DMS53 treated with DMSO at 0.1 percent for 48 hours (cell line): ENCODE results near the gene ADGRV1.
"Not testable (repeated sequence)": the region's sequence is repeated elsewhere in the genome, so short reads cannot be mapped to it uniquely, and the experiment has no call there.

Experiments
- DNase-seq: peaks from one replicate; lab custom pipeline; 2025; ENCODE audit not compliant: unreplicated experiment; lab: John Stamatoyannopoulos, UW

ADGRV1 gene

DNA sequence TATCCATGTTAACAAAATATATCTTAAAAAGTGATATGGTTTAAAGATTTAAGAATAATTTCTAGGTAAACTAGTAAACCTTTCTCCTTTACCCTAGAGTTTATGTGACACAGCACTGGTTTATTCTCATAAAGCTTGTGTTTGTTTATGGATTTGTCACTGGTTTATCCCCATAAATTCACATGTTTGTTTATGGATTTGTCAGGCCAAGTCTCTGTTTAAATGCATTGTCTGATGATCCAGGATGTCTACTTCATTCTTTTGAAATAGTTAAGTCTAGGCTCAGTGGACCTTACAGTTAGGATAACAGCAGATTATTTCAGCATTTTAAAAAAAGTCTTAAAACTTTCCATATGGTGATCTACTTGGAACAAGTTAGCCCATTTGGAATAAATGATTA lies 490.5 kb downstream of the ADGRV1 start:
- DNase-seq: peak; percentile 78

DNA sequence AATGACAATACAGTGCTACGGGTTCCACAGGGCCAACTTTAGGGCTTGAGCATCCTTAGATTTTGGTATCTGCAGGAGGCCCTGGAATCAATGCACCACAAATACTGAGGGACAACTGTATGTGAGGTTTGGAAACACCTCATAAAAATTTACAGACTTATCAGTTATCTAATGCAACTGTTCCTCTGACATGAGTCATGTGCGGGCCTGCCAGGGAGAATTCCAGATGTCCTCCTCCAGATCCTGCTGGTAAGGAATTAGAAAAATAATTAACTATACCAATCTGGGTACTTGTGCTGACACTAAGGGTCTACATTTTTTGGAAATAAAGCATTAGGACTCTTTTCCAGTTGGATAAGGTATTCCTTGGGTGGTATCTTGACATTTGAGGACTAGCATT lies 491.2 kb downstream of the ADGRV1 start:
- DNase-seq: no peak

DNA sequence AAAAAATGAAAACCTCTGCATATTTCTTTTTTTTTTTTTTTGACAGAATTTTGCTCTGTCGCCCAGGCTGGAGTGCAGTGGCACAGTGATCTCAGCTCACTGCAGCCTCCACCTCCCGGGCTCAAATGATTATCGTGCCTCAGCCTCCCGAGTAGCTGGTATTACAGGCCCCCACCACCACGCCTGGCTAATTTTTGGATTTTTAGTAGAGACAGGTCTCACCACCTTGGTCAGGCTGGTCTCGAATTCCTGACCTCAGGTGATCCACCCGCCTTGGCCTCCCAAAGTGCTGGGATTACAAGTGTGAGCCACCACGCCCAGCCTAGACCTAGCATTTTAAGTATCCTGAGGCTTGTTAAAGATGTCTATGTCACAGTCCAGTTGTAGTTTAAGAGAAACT lies 493.8 kb downstream of the ADGRV1 start:
- DNase-seq: not testable (repeated sequence)

DNA sequence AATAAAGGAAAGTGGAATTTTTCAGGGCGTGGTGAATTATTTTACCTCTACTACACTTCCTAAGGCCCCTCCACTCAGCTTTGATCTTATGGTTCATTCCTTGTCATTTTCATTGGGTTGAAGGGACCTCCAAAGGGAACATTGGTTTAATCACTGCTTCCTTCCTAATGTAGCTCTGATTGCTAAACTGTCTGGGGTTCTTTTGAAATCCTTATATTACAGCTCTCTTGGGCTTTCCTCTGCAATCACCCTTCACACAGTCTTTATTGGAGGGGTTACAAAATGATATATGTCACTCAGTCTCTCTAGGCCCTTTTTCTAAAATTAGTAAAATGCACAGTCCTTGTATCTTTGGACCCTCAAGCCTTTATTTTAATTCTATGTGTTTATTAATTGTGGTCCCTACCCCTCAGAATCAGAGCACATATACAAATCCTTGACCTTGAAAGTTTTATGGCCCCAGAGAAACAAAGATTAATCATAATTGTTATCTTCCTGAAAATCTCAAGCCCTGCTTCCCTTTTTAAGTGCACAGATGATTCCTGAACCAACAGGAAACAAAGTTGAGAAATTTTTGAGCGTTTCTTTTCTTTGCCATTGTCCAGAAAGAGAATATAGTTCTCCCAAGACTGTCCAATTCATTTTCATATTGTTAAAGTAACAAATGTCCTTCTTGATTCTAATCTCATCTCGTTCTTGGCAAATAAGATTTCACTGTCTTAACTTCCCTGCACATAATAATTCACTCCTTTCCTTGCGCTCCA lies 494.6 kb downstream of the ADGRV1 start:
- no peak for DNase-seq

DNA sequence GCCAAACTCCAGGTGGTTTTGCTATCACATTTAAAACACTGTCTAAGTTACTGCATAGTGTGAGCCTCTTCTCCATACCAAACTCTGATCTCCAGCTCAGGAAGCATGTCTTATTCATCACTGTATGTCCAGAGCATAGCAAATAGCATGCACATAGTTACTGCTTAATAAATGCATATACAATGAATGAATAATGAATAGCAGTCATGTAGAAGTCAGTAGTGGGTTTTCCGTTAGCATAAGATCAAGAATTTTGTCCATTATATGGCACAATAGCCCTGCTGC lies 495.1 kb downstream of the ADGRV1 start:
- no peak for DNase-seq

DNA sequence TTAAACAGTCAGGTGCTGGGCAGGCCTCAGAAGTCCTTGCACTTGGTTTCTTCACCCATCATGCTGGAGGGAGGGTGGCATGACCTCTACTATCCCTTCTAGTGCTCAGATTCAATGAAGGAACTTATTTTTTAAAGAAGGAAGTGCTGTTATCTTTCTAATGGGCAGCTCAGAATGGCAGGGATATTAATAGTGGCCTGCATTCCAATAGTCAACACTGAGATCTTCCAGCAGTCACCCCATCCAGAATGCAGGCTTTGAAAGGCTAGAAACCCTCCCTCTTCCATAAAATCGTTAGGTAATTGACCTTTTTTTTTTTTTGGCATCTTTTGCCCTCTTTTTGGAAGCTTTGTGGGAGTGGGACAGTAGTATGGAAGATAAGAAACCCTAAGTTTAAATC lies 499.6 kb downstream of the ADGRV1 start:
- DNase-seq: no peak

DNA sequence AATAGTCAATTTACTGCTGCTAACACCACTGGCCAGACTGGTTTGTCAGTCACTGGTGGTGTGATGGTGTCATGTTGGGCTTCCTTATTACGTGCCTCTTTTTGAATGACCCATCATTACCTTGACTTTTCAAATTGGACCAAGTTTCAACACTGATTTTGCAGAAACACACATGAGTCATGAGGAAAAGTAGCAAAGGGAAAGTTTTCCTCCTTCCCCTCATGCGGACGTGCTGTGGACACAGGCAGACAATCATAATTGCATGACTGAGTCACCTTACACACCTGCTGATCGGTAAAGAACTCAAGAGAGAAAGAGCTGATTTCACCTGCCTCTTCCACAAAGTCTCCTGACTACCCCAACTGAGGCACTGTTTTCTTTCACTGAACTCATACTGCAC lies 500.0 kb downstream of the ADGRV1 start:
- DNase-seq: peak; percentile 79

DNA sequence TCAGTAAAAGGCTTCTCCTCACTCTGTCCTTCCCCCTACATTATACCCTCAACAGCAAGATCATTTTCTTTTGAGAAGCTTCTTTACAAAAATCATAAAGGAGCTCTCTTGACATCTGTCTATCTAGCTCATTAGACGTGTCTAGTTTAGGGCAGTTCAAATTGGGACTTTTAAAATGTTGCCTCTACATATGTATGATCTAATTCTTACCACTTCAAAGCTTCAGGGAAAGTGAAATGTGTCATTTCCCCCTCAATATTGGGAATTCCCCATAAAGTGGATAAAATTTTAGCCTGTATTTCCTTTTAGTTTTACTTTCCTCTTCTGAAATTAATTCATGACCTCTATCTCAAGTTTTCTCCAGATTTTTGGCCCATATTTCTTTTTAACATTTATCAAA lies 500.8 kb downstream of the ADGRV1 start:
- DNase-seq: no peak

DNA sequence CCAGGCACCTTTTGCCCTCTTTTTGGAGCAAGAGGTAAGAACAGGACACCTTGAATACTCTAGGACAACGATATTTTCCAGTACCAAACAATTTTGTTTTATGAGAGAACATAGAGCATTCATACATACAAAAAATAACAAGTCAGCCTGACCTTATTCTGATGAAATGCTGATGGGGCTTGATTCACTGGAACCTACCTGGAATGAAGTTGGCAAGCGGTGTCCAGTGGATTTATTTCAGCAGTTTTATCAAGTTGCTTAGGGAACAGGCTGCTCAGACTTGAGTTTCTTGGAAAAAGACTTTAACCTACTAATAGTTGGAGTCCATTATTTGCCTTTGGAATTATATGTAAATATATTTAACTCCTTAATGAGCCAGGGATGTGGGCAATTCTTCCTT lies 502.5 kb downstream of the ADGRV1 start:
- no peak for DNase-seq

DNA sequence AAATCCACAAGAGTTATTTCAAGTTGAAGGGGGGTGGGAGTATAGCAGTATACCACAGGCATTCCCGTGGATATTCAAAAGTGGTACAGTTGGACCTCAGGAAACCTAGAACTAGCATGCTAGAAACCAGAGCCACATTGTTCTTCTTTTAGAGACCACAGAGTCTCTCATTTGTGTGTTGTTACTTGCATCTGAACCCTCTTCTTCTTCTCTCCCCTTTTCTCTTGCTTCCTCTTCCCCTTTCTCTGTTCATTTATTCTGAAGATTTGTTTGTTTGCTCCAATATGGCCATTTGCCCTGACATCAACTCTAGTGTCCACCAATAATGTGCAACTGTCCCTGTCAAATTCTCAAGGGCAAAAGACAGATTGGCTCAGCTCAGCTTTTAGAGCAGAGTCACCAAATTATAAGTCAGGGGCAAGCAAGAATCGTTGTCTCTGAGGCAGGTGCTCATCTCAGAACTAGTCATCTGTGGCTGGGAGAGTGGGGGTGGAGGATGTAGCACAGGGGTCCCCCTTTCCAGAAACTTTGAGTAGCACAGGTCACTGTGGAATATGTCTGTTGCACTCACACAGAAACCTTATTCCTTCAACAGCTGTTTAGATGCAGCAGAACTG lies 503.5 kb downstream of the ADGRV1 start:
- no peak for DNase-seq

DNA sequence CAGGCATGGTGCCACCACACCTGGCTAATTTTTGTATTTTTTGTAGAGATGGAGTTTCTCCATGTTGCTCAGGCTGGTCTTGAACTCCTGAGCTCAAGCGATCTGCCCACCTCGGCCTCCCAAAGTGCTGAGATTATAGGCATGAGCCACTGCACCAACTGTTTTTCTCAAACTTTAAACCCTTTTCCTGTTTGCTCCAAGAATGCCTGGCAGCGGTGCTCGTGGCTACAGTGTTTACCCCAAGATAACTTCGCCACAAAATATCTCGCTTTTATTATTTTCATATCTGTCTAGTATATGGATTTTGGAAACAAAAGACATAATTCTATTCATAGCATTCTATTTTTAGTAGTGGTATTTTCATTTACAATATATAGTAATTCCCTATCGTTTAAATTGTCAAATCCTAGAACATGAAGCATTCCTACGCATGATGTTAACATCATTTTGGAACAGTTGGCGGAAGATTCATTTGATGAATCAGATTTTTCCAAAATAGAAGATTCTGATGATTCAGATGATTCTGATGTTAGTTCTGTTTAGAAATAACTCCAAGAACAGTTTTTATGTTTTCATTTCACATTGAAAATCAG lies 504.6 kb downstream of the ADGRV1 start:
- not testable (repeated sequence) for DNase-seq

DNA sequence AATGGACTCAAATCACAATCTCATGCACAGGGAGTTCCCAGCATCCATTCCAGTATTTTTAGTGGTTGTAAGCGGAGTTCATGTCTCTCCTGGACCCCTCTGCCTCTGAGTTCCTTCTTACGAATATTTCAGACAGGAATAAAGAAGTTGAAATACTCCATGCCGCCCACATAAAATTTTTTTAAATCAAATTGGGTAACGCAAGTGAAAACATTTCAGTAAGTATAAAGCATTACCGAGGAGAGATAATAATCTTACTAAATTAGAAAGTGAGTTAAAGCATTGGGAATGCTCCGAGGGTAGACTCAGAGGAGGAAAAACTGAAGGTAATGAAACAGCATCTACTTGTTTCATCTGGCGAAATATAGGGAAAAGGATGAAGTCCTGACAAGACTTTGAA lies 506.9 kb downstream of the ADGRV1 start:
- DNase-seq: no peak

DNA sequence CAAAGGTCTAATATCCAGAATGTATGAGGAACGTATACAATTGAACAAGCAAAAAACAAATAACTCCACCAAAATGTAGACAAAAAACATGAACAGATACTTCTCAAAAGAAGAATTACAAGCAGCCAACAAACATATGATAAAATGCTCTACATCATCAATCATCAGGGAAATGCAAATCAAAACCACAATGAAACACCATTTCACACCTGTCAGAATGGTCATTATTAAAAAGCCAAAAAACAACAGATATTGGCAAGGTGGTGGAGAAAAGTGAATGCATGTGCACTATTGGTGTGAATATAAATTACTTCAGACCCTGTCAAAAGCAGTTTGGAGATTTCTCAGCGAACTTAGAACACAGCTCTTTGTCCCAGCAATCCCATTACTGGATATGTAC lies 510.8 kb downstream of the ADGRV1 start:
- no peak for DNase-seq

DNA sequence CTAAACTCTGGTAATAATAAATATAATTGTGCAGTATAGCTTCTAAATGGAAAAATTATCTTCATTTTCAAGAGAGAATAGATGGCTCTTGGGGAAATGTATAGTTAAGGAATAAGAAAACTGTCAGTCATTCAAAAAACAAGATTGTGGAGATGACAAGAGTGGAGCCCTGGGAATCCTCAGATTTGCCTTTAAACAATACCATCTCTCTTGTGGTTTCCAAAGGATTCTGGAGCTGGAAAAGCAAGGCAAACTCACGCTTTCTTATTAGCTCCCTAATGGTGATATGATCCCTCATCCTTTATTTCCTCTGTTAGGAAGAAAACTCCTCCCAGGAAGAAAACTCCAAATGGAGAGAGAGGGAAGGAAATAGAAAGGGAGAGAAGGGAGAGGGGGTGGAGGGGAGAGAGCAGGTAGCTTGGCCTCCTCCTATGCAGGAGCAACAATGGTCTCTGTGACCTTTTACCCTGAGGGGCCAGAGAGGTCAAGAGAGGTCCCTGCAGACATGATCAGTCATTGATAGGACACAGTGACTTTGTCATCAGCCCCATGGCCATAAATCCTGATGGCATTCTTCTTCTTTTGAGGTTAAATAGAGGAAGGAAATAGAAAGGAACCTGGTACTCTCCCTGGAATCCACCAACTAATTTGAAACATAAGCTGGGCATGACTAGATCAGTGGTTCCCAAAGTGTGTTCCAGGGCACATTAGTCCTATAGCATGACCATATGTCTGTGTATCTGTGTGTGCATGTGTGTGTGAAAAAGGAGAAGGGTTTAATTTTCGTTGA lies 512.4 kb downstream of the ADGRV1 start:
- no peak for DNase-seq

DNA sequence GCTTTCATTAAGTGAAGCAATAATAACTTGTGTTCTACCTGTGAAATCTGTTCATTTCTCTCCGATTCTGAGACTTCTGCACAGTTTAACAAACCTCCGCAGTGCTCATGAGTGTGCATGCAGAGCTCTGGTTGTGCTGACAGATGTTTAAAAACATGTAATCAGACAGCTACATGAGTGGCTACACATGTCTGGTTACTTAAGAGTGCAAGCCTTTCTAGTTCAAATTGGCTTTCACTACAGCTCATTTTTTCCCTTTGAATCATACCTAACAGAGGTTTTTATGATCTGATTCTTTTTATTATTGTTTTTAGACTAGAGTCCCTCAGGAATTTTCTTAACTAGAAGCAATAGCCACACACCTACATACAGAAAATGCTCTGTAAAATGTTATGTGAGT lies 514.3 kb downstream of the ADGRV1 start:
- DNase-seq: no peak

DNA sequence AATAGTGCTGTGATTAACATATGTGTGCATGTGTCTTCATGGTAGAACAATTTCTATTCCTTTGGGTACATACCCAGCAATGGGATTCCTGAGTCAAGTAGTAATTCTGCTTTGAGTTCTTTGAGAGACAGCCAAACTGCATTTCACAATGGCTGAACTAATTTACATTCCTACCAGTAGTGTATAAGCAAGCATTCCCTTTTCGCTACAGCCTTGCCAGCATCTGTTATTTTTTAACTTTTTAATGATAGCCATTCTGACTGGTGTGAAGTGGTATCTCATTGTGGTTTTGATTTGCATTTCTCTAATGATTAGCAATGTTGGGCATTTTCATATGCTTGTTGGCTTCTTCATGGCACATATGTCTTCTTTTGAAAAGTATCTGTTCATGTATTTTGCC lies 516.0 kb downstream of the ADGRV1 start:
- DNase-seq: no peak

DNA sequence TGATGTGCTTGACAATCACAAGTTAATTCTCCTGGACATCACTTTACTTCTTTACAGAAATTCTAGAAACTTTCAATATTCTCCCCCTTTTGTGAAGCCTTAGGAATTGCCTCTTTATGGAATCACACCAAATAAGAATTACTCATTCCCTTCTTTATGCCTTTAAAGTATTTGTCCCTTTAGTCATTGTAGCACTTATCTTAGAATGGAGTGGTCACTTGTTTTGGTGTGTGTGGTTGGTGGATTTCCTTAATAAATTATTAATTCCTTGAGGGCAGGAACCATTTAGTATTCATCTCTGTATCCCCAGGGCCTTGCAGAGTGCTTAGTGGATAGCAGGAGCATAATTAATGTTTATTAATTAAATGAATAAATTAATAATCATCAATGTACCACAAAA lies 517.5 kb downstream of the ADGRV1 start:
- DNase-seq: no peak

DNA sequence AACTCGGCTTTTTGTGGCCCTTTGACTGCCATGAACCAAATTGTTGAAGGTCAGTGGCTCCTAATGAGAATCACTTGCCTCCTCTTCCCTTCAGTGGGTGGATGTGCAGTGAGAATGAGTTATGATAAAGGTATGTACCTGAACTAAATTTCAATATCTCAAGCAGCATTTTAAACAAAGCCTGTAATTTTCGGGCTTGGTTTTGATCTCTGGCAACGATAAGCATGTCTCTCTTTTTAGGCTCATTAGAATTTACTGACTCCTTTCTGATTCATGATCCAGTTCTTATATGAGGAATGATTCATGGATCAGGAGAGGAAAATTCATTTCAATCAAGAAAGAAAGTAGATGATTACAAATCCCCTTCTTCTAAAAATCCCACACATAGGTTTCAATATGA lies 519.0 kb downstream of the ADGRV1 start:
- DNase-seq: no peak

DNA sequence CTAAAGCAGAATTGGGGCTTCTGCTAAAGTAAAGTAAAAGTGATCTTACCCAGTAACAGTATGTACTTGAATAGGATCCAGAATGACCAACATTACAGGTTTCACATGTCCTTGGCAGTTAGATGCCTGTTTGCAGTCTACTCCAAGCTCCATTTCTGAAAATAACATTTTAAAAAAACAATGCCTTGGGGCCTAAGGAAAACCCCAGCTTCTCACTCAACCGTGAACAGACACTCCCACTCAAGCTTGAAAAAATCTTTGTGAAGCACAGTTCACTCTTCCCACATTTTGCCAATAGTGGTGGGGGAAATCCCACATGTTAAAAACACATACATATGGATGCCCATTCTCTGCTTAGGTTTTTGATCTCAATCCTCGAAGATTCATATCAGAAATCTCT lies 520.4 kb downstream of the ADGRV1 start:
- DNase-seq: no peak

DNA sequence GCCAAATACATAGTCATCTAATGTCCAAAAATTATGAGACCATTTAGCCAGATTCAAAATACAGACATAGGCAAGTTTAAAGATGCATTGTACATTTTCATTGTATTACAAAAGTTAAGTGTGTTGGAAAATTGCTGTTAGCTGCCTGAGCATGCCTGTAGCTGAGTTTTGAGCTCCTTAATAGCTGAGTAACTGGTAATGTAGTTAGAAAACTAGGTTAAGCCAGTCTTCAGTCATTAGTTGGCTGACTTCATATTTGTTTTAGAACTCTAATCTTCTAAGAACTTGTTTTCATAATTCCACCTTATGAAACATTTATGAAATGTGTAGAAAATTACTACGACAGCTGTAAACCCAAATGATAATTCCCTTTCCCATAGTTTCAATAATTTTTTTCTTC lies 531.2 kb downstream of the ADGRV1 start:
- DNase-seq: no peak

DNA sequence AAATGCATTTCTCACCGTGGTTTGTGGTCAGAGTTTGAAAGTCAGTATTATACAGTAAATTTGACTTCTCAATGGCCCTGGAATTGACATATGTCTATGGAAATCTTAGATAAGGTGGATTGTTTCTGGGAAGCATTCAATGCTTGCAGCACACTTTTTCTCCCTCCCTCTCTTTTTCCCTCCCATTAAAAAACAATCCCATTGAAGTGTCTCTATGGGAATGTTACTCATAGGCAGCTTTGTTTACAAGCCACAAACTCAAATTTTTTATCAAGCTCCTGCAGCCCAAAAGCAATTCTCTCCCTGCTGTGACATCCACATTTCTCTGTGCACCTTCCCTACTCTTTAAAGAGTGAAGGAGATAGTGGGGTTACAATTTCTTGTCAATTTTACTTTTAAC lies 532.4 kb downstream of the ADGRV1 start:
- DNase-seq: no peak
